Anterior cingulate cortex (tissue), 58 donors: ENCODE results near the gene SESN2.

ENCODE experiments used
- DNase-seq, 58 donors: peaks; one replicate each; lab custom pipeline; 2025; lab: John Stamatoyannopoulos, UW

The SESN2 gene, protein sequence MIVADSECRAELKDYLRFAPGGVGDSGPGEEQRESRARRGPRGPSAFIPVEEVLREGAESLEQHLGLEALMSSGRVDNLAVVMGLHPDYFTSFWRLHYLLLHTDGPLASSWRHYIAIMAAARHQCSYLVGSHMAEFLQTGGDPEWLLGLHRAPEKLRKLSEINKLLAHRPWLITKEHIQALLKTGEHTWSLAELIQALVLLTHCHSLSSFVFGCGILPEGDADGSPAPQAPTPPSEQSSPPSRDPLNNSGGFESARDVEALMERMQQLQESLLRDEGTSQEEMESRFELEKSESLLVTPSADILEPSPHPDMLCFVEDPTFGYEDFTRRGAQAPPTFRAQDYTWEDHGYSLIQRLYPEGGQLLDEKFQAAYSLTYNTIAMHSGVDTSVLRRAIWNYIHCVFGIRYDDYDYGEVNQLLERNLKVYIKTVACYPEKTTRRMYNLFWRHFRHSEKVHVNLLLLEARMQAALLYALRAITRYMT

DNA sequence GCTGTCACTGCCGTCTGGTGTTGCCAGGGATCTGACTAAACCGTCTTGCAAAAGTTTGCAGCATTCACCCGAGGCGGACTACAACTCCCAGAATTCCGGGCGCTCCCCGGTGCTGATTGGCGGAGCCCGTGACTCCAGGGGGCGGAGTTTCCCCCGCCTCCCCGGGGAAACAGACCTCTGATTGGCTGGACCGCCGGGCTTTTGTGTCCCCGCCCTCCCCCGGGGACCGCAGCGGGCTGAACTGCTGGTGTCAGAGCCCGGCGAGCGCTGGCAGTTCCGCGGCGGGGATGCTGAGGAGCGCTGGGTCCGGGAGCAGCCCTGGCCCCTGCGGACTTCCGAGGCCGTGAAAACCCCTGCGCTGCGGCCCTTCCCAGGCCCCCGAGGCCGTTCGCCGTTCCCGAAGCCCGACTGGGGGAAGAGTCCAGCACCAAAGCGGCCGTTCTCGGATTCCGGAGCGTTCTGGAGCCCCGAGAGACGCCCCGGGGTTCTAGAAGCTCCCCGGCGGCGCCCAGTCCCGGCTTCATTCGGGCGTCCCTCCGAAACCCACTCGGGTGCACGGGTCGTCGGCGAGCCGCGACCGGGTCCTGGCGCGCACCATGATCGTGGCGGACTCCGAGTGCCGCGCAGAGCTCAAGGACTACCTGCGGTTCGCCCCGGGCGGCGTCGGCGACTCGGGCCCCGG is at the start of gene SESN2:
Gene SESN2, plus strand, starts transcription at position 267 of the 682 bp plus-strand sequence. Its CDS starts 330 bp downstream, at position 597.
- DNase-seq, result peak; percentile 79 to 99 (median 97)

DNA sequence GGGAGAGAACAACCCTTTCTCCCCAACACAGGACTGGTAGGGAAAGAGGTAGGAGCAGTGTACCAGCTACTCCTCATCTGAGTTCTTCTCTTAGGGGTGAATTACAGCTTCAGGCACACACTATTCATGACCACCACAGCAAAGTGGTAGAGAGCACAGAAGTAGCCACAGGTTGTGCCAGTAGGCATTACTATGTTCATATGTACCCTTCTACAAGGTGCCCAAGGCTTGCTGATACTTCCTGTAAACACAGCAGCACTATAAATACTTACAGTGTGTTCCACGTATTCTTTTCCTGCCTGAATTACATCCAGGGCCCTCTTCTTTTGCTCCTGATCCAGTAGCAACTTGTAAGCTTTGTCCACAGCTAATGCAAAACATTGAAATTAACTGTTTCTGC is 49.6 kb upstream of the SESN2 start:
- no peak for DNase-seq

DNA sequence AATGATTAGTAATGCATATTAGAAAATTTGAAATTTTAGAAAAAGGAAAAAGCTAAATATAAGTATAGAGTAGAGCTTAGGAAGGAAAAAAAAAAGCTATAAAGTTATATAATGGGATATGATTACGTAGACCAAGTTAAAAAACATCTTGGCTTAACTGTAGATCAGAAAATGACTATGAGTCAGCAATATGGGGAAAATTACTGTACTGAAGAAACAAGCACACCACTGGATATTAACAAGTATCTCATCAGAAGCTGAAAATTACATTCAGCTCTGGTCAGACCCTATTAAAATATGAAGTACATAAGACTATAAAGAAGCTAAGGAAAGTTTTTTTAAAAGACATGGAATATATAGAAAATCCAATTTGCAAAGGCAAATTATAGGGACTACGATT is 46.0 kb upstream of the SESN2 start:
- DNase-seq, result no peak

DNA sequence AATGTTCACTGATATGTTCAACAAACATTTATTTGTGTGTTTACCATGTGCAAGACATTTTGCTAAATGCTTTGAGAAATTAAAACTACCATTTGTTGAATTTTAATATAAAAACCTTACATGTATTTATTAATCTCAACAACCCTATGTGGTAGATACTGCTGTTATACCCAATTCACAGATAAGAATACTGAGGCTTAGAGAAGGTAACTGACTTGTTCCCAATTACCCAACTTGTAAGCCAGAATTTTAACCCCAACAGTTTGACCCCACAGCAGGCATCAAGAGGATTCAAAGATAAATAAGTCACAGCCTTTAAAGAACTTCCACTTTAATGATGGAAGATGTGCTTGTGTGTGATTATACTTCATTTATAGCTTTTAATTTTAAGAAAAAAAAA is 30.2 kb upstream of the SESN2 start:
- no peak for DNase-seq

DNA sequence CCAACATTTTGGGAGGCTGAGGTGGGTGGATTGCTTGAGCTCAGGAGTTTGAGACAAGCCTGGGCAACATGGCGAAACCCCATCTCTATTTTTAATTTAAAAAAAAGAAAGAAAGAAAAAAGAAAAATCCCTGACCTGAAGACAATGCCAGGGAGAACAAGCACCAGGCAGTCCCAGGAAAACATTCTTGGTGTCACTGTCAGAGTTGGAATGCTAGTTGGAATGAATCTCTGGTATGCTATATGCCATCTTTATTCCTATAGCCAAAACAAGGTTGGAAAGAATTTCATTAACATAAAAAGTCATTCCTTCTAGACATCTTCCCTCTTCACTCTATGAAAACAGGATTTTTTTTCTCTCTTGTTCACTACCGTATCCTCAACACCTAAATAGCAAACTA is 29.3 kb upstream of the SESN2 start:
- no peak for DNase-seq

DNA sequence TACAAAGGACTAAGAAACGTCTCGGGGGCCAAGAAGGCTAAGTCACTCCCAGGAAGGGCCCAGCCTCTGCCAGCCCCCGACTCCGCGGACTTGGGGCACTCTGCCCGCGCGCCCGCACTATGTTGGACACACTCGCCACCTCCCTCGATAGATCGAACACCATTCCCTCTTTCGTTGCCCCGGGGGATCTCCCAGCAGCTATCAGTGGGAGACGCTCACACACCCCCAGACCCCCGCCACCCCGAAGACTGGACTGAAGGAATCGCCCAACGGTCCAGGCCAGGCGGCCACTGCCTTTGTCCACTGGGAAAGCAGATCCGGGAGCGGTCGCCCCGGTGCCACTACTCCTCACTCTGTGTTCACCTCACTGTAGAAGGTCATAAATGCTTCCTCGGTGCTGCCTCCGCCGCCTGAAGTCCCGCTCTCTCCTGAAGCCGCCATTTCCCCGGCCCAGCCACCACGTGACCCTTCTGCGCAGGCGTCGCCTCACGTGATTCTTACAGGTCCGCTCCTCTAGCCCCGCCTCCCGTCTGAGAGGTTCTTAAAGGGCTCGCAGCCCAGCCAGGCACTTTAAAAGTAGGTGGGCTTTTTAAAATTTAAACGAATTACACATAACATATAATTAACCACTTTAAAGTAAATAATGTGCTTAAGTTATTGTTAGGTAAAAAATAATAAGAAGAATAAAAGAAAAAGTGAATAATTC is 26.6 kb upstream of the SESN2 start, which contains the start of gene DNAJC8:
Gene DNAJC8, minus strand, starts transcription at position 472 of the 706 bp plus-strand sequence. Its CDS starts 31 bp downstream, at position 441.
- DNase-seq, result peak; percentile 52 to 99 (median 89)

DNA sequence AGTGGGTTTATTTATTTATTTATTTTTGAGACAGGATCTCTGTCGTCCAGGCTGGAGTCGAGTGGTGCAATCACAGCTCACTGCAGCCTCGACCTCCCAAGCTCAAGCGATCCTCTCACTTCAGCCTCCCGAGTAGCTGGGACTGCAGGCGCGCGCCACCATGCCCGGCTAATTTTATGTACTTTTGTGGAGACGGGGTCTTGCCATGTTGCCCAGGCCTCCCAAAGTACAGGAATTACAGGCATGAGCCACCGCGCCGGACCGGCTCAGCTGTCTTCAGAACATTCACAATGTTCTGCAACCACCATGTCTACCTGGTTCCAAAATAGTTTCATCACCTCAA is 26.1 kb upstream of the SESN2 start:
- peak in 5 of 58 donors; percentile 18 to 30 (median 23) for DNase-seq

DNA sequence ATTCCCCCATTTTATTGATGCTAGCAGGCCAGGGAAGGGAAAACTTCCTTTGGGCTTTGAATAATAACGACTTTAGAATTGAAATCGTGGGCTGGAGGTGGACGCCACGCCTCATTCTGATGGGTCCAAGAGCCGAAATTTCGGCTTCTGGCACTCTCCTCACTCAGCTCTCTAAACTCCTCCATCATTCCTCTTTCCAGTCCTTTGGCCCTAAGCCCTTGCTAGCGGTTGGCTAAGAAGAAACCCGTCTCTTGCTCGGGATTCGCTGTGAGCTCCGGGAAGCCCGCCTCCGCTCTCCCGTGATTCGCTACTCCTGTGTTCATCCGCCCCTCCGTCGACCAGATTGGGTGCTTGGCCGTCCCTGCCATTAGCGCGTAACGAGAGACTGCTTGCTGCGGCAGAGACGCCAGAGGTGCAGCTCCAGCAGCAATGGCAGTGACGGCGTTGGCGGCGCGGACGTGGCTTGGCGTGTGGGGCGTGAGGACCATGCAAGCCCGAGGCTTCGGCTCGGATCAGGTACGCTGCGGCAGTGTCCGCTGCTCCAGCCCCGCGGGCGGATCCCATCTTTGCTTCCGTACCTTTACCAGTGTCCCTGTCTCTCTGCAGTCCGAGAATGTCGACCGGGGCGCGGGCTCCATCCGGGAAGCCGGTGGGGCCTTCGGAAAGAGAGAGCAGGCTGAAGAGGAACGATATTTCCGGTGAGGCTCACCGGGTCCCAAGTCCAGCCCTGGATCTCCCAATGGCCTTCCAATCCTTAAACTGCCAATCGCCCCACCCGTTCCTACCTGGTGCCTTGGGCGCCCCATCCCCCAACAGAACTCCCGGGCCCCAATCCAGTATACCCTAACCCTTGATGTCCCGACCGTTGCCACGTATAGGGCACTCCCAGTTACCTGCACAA is 23.3 kb upstream of the SESN2 start, which contains the start of gene ATP5IF1:
Gene ATP5IF1, plus strand, starts transcription at position 370 of the 901 bp plus-strand sequence. Its CDS starts 60 bp downstream, at position 430.
- peak; percentile 79 to 99 (median 97) for DNase-seq

DNA sequence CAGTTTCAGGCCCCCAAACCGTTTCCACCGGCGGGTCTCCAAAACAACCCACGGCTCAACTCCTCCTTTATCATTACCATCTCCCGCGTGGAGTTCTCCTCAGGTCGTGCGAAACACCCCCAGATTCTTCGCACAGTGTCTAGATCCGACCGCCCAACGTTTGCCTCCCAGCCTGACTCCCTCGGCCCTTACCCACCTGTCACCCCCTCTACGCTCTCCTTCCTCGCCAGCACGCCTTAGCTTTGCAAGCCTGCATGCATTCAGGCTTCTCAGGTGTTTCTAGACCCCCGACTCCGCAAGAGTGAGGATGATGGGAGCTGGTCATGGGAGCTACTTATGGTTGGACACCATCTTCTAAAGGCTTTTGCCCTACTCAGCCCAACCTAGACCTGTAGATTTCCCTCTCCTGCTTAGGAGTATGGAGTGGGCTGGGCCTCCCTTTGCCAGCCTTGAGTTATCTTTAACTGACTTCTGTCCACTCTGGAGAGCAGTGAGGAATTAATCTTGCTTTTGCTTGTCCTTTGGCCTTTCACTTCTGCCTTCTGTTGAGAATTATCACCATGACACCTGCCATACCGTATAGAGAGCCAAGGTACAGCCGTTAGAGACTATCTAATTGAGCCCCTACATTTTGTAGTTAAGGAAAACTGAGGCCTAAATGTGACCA is 22.5 kb upstream of the SESN2 start:
- DNase-seq, result peak in 5 of 58 donors; percentile 33 to 49 (median 40)

DNA sequence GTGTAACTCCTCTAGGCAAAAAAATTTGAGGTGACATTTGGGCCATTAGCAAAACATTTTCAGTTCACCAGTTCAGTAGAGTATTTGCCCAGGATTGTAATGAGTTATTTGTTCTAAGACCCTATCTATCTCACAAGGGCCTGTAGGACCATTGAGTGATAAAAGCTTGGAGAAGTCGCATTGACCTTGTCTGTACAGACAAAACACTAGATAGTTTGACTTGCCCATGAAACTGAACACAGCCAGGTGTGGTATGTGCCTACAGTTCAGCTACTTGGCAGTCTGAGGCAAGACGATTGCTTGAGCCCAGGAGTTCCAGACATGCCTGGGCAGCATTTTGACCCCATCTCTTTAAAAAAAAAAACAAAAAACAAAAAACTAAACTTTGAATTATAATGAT is 20.3 kb upstream of the SESN2 start:
- no peak for DNase-seq

DNA sequence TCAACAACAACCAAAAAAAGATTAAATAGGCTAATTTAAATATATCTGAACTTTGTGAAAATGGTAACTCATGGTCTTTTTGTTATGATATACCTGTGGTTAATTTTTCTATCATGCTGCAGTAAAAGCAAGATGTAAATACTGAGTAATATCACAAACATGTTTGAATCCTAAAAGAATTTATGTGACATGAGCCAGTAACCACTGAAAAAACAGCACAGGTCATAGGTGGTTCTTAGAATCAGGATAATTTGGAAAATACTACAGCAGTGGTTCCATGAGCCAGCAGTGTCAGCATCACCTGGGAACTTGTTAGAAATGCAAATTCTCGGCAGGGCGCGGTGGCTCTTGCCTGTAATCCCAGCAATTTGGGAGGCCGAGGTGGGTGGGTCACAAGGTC is 19.3 kb upstream of the SESN2 start:
- no peak for DNase-seq

DNA sequence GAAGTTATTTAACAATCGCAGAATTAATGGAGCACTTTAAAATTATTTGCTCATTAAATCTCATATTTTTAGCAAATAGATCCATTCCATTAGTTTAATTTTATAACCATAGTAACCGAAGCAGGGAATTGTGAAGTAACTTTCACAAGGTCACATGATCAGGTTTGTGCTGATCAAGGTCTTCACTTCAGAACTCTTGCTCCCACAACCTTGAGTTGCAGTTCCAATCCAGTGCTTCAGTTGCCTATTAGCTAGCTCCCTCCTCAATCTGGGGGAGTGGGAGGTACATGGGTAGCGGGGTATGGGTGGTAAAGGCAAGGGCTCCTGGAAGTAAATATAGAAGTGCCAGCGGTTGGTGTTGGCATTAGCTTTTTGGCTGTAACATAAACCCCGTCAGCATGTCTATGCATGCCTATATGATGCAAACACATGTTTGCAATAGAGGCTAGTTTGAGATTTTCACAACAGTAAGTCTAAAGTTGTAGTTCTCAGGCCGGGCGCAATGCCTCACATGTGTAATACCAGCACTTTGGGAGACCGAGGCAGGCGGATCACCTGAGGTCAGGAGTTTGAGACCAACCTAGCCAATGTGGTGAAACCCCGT is 17.6 kb upstream of the SESN2 start:
- DNase-seq, result no peak

DNA sequence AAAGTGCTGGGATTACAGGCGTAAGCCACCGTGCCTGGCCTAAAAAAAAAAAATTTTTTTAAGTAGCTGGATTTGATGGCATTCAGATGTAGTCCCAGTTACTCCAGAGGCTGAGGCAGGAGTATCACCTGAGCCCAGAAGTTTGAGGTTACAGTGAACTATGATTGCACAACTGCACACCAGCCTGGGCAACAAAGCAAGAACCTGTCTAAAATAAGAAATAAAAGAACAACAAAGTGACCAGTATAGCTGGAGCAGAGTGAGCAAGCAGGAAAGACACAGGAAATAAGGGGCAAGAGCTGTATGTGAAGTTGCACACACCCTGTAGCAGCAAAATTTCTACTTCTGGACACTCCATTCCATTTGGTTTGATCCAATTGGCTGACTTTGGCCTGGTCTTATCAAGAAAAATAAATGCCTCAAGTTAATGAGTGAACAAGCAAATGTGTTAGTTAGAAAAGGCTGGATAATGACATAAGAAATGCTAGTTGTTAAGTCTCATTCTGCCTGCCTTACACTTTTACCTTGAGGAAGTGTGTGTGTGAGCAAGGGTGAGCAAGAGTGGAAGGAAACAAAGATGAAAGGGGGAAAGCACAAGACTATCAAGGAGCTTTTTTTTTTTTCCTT is 15.5 kb upstream of the SESN2 start:
- DNase-seq, result no peak

DNA sequence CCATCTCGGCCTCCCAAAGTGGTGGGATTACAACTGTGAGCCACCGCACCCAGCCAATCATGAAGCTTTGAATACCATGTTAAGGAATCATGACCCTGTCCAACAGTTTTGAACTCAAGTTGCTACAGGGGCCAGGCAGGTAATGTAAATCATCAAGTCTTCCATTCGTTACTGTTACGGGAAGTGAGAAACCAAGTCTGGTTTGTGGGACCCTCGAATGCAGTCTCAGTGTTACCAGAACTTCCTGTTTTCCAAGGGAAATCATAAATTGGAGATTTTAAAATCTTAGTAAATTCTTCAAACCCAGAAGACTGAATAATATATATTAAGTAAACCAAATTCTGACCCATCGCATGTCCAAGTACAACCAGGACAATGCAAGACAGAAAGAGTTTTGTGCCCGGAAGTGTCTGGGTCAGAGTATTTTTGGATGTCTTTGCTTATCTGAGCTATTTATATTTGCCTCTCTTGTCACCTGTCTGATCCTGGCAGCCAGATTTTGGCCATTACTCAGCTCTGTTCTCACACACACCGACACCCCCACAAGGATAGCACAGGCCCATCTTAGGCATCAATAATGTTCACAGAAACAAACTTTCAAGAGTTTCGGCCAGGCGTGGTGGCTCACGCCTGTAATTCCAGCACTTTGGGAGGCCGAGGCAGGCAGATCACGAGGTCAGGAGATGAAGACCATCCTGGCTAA is 14.6 kb upstream of the SESN2 start:
- DNase-seq, result no peak

DNA sequence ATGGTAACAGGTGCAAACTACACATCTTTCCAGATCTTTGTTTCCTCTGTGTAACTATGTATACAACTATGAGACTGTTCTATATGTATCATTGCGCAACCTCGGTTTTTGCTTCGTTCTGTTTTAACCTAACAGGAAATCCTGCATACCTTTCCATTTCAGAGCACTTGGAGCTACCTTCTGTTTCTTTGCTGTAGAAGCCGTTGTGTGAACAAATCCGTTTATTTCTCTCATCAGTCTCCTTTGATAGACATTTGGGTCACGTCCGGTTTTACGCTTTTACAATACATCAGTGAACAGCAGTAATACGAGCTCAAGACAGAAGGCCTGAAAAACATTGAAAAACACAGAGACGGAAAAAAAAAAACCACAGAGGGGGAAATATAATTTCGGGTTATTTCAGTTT is 12.9 kb upstream of the SESN2 start:
- no peak for DNase-seq

DNA sequence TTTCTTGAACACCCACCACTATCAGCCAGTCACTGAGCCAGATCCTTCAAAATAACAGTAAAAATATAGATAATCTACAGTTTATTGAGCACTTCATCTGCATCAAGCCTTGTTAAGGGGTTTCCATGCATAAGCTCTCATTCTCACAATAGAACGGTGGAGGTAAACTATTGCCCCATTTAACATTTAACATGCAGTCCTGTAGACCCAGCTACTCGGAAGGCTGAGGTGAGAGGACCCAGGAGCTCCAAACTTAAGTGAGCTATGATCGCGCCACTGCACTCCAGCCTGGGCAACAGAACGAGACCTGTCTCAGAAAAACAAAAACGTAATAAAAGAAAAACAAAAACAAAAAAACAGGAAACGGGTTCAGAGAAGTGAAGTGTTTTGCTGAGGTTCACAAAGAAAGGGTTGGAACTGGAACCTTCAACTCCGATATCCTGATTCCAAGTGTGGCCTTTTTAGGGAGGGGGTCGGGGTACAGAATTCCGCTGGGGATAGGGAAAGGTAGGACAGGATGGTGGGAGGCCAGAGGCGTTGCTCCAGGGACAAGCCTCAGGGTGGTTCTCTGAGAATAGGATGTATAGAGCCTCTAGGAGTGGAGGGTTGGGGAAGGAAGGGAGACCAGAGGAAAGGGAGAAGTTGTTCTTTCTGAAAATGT is 11.6 kb upstream of the SESN2 start:
- no peak for DNase-seq
